NCI-H460 (cell line): ENCODE data around the gene GPC3. TPM values are rescaled to one million over a fixed set of nuclear protein-coding genes. Genes with fewer than 3 reads are reported as not detected.
A peak's percentile ranks its signal among the peaks of the same experiment; 100 is the strongest.
"Not testable (repeated sequence)": the region's sequence is repeated elsewhere in the genome, so short reads cannot be mapped to it uniquely, and the experiment has no call there.

Experiments
- DNase-seq: peaks from one replicate; pipeline ENCODE4 v3.0.0-alpha.2; 2016; ENCODE audit warnings: low read depth; ENCODE audit errors: extremely low read depth
- total RNA-seq: library from RNA; depleted of rRNA; stranded (reverse); fragments of >200 nt; shearing (Covaris generic); gene quantifications from 2 replicates; pipeline ENCODE4 v1.2.3, GENCODE V29; 2014

GPC3 gene
- total RNA-seq, 1 experiment from 2014 or later, result not detected

- peak; percentile 70 for DNase-seq
Observed at GRCh38 chrX:133792198-133792953, 193.0 kb downstream of the GPC3 start.

- DNase-seq, result no peak
Observed at GRCh38 chrX:133789829-133790228, 195.6 kb downstream of the GPC3 start.

- no peak for DNase-seq
Observed at GRCh38 chrX:133786382-133786781, 199.0 kb downstream of the GPC3 start.

- DNase-seq, result no peak
Observed at GRCh38 chrX:133783274-133783673, 202.1 kb downstream of the GPC3 start.

- DNase-seq, result no peak
Observed at GRCh38 chrX:133781174-133781573, 204.2 kb downstream of the GPC3 start.

- peak; percentile 9 for DNase-seq
Observed at GRCh38 chrX:133776072-133776471, 209.3 kb downstream of the GPC3 start.

- no peak for DNase-seq
Observed at GRCh38 chrX:133774807-133775206, 210.6 kb downstream of the GPC3 start.

GRCh38 chrX:133771086-133771646, 214.2 kb downstream of the GPC3 start:
- no peak for DNase-seq

- not testable (repeated sequence) for DNase-seq
Observed at GRCh38 chrX:133762976-133763548, 222.3 kb downstream of the GPC3 start.

GRCh38 chrX:133754657-133755056, 230.7 kb downstream of the GPC3 start:
- no peak for DNase-seq

GRCh38 chrX:133749951-133750350, 235.4 kb downstream of the GPC3 start:
- no peak for DNase-seq

GRCh38 chrX:133749370-133749769, 236.0 kb downstream of the GPC3 start:
- DNase-seq, result no peak

- DNase-seq, result no peak
Observed at GRCh38 chrX:133747196-133747595, 238.2 kb downstream of the GPC3 start.

- no peak for DNase-seq
Observed at GRCh38 chrX:133746593-133746992, 238.8 kb downstream of the GPC3 start.

- DNase-seq, result no peak
Observed at GRCh38 chrX:133745349-133745748, 240.0 kb downstream of the GPC3 start.

GRCh38 chrX:133742602-133743305, 242.6 kb downstream of the GPC3 start:
- no peak for DNase-seq

- DNase-seq, result no peak
Observed at GRCh38 chrX:133741303-133741702, 244.1 kb downstream of the GPC3 start.

- DNase-seq, result no peak
Observed at GRCh38 chrX:133726642-133727041, 258.8 kb downstream of the GPC3 start.

GRCh38 chrX:133726211-133726630, 259.2 kb downstream of the GPC3 start:
- DNase-seq, result peak; percentile 43

GRCh38 chrX:133723930-133724329, 261.5 kb downstream of the GPC3 start:
- DNase-seq, result no peak

GRCh38 chrX:133722756-133723155, 262.6 kb downstream of the GPC3 start:
- no peak for DNase-seq
